ENCODE data around the gene SEMA3C.

DNA sequence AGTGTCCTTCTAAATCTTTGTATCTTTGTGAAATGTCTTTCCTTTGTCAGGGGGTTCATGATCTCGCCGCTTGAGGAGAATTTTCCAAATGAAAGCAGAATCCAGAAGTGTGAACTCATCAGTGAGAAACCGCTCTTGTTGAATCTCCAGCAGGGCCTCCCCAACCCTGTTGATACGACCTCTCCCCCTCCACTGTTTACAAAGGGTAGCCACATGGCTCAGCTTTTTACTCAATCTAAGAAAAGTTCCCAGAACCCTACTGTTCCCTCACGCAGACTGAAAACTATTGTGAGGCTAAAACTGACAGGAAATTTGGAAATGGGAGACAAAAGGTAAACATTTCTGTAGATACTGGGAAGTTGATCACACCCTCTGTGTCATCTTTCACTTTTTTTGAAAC is 73.9 kb downstream of the SEMA3C start:
- TF ChIP-seq, protein P1, sequence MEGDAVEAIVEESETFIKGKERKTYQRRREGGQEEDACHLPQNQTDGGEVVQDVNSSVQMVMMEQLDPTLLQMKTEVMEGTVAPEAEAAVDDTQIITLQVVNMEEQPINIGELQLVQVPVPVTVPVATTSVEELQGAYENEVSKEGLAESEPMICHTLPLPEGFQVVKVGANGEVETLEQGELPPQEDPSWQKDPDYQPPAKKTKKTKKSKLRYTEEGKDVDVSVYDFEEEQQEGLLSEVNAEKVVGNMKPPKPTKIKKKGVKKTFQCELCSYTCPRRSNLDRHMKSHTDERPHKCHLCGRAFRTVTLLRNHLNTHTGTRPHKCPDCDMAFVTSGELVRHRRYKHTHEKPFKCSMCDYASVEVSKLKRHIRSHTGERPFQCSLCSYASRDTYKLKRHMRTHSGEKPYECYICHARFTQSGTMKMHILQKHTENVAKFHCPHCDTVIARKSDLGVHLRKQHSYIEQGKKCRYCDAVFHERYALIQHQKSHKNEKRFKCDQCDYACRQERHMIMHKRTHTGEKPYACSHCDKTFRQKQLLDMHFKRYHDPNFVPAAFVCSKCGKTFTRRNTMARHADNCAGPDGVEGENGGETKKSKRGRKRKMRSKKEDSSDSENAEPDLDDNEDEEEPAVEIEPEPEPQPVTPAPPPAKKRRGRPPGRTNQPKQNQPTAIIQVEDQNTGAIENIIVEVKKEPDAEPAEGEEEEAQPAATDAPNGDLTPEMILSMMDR (IDR thresholded peaks at IDR 0.05) = no peak
- no peak for TF ChIP-seq POLR2A (IDR thresholded peaks at IDR 0.05; ENCODE audit: low read depth)
- TF ChIP-seq EP300 (IDR thresholded peaks at IDR 0.05) = no peak
- TF ChIP-seq POLR2AphosphoS5 (IDR thresholded peaks at IDR 0.05) = no peak
